ENCODE data around the gene STING1. TPM values are rescaled to one million over a fixed set of nuclear protein-coding genes. Genes with fewer than 3 reads are reported as not detected.

STING1 gene
- total and polyA plus RNA-seq, 7 donors = 4.4 to 13.2 (median 7.1) TPM

DNA sequence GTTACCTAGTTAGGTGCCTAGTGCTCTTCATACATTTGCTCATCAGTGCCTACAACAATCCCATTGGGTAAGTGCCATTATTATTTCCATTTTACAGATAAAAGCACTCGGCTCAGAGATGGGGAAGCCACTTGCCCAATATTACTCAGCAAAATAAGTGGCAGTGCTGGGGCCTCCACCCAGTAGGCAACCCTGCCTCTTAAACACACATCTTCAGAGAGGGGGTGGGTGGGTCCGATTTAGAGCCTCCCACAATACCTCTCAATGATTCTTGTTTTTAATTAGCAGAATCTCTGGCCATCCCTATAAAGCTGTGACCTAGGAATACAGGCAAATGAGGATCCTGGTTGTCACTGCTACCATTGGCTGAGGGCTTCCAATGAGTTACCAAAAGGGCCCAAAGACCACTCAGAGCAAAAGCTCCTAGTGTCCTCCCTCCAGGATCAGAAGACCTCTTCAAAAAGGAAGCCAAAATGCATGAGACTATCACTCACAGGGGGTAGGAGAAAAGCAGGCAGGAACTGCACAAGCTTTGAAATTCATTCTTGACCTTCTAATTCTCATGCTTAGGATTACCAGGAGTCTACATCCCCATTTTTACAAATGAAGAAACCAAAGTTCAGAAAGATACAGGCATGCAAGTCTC lies 42.5 kb upstream of the STING1 start:
- ATAC-seq (no peak), DNase-seq (no peak)
- no peaks in the 10 kb centered on the region for H3K36me3 ChIP-seq (ENCODE audit: insufficient read depth in 1 of 2, low read depth in 1 of 2)
- TF ChIP-seq CTCF (IDR thresholded peaks at IDR 0.05) = no peak
- H3K4me1 ChIP-seq = peaks cover 9% of the 10 kb centered on the region
- no peaks in the 10 kb centered on the region for H3K27me3 ChIP-seq (ENCODE audit: insufficient read depth in 3 of 3, low read length in 2 of 3)
- H3K4me3 ChIP-seq = no peak overlapping the region
- WGBS, 3 donors = 74 to 87% (median 76%) methylated on average over 2 of the region's 2 CpGs
- intact Hi-C loops (cut with DNase I) = loop anchor here in 1 of 2 donors (2.0 kb wide), 1 partner anchor 36 kb away; the partner anchor contains the start of gene UBE2D2
- H3K9me3 ChIP-seq = no peaks in the 10 kb centered on the region
- no peak overlapping the region for H3K27ac ChIP-seq

DNA sequence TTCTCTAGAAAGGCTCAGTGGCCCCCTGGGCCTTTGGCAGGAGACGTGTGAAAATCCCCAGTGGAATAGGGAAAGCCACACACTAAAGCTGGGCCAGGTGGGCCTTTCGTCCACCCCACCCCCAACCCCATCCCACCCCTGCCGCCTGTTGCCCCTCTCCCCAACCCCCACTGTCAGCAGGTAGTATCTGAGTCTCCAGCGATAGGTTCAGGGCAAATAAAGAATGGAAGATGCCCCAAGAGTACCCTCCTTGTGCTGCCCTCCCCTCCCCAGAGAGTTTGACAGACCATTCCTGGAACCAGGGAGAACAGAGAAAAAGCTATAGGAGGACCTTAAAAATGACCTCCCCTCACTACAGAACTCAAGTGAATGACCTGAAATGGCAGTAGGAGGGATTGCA lies 41.9 kb upstream of the STING1 start:
- TF ChIP-seq CTCF (IDR thresholded peaks at IDR 0.05) = no peak
- intact Hi-C loops (cut with DNase I) = loop anchor here in 1 of 2 donors (2.0 kb wide), 1 partner anchor 36 kb away; the partner anchor contains the start of gene UBE2D2
- H3K4me1 ChIP-seq = peaks cover 9% of the 10 kb centered on the region
- H3K27ac ChIP-seq = no peak overlapping the region
- ATAC-seq (peak in 1 of 4 donors; percentile 7), DNase-seq (no peak)
- H3K27me3 ChIP-seq (ENCODE audit: insufficient read depth in 3 of 3, low read length in 2 of 3) = no peaks in the 10 kb centered on the region
- H3K9me3 ChIP-seq = no peaks in the 10 kb centered on the region
- H3K36me3 ChIP-seq (ENCODE audit: insufficient read depth in 1 of 2, low read depth in 1 of 2) = no peaks in the 10 kb centered on the region
- 79 to 89% (median 83%) methylated on average over 4 of the region's 4 CpGs for WGBS, 3 donors
- H3K4me3 ChIP-seq = no peak overlapping the region

- 76 to 85% (median 80%) methylated on average over 10 of the region's 10 CpGs for WGBS, 3 donors
- no peak for DNase-seq
- H3K4me3 ChIP-seq = no peak overlapping the region
- no peaks in the 10 kb centered on the region for H3K9me3 ChIP-seq
- H3K4me1 ChIP-seq = peaks cover 9% of the 10 kb centered on the region
- no peak for TF ChIP-seq CTCF (IDR thresholded peaks at IDR 0.05)
- H3K27ac ChIP-seq = no peak overlapping the region
- no peak for ATAC-seq
- no peaks in the 10 kb centered on the region for H3K36me3 ChIP-seq (ENCODE audit: insufficient read depth in 1 of 2, low read depth in 1 of 2)
- H3K27me3 ChIP-seq (ENCODE audit: insufficient read depth in 3 of 3, low read length in 2 of 3) = no peaks in the 10 kb centered on the region
- intact Hi-C loops (cut with DNase I) = loop anchor here in 1 of 2 donors (2.0 kb wide), 1 partner anchor 37 kb away; the partner anchor contains the start of gene UBE2D2
Observed at GRCh38 chr5:139523635-139524445, 41.3 kb upstream of the STING1 start.

- H3K36me3 ChIP-seq (ENCODE audit: insufficient read depth in 1 of 2, low read depth in 1 of 2) = no peaks in the 10 kb centered on the region
Observed at GRCh38 chr5:139517683-139518564, 35.4 kb upstream of the STING1 start.

More at GRCh38 chr5:139517683-139518564, 35.4 kb upstream of the STING1 start:
- Histone ChIP-seq H3K9me3 (no peaks in the 10 kb centered on the region), H3K4me3 (peak overlapping the region; percentile 70), H3K4me1 (no peaks in the 10 kb centered on the region), H3K27ac (peak overlapping the region; percentile 90), H3K27me3 (ENCODE audit: insufficient read depth in 3 of 3, low read length in 2 of 3) (no peaks in the 10 kb centered on the region)
- ATAC-seq (peak; percentile 89 to 93 (median 92)), DNase-seq (peak; percentile 92 to 96)
- intact Hi-C loops (cut with DNase I) = loop anchor here in 1 of 2 donors (10.0 kb wide), 1 partner anchor 223 kb away; the partner anchor contains the start of gene MATR3
- 2 to 5% (median 3%) methylated on average over 39 to 56 of the region's 56 CpGs for WGBS, 3 donors
- peak; percentile 99 for TF ChIP-seq CTCF (IDR thresholded peaks at IDR 0.05)
